Epithelial cell of proximal tubule (primary cell): ENCODE data around the gene OR10H4. TPM values are rescaled to one million over a fixed set of nuclear protein-coding genes. Genes with fewer than 3 reads are reported as not detected.
"Not testable (repeated sequence)": the region's sequence is repeated elsewhere in the genome, so short reads cannot be mapped to it uniquely, and the experiment has no call there.

Experiments used
- DNase-seq: peaks from one replicate; pipeline ENCODE4 v3.0.0-alpha.2; 2011; ENCODE audit warnings: low read depth
- H3K4me3 ChIP-seq: 2 replicates; pipeline ENCODE4 v1.5.1; 2011; ENCODE audit warnings: low read depth, mild to moderate bottlenecking, low read length
- total RNA-seq: library from RNA; depleted of rRNA; stranded (reverse); fragments of >200 nt; gene quantifications from 2 replicates; pipeline ENCODE4 v1.2.3, GENCODE V29; 2015
- TF ChIP-seq, protein P1 (sequence below): conservative IDR thresholded peaks from 2 replicates; pipeline ENCODE4 v1.5.1; 2012; ENCODE audit warnings: low read depth, mild to moderate bottlenecking, low read length

Gene OR10H4, protein sequence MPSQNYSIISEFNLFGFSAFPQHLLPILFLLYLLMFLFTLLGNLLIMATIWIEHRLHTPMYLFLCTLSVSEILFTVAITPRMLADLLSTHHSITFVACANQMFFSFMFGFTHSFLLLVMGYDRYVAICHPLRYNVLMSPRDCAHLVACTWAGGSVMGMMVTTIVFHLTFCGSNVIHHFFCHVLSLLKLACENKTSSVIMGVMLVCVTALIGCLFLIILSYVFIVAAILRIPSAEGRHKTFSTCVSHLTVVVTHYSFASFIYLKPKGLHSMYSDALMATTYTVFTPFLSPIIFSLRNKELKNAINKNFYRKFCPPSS
- not detected in 2 replicates for total RNA-seq

DNA sequence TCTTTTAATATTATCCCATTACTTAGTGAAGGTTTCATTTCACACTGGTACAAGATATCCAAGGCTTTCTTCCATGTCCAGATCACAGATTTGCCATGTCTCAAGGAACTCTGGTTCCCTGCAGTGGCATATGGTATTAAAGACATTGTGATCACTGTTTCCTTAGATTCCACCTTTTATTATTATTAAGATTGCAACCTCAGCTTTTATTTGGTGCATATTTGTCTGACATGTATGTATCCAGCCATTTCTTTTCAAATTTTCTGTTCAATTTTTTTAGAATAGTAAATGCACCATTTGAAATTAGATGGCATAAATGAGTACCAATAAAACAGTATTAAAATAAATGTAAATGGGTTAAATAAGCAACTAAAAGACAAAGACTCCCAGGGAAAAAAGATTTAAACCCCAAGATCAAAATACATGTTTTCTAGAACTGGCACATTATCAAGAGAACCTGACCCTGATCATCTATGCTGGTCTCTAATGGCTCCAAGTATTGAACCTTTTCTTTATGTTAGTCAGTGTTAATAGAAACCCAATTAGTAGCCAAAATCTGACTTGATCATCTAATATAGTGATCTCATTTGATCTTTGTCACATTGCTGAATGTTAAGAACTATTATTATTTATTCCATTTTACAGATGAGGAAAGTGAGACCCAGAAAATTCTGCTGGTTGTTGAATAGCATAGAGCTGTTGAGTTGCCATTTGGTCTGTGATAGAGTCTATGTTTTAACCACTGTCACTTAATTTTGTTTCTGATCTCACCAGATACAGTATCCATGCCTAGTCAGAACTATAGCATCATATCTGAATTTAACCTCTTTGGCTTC, at the start of gene OR10H4:
Gene OR10H4, plus strand, starts transcription at position 786 of the 836 bp plus-strand sequence. Its CDS starts 0 bp downstream, at position 786.
- H3K4me3 ChIP-seq, result no peak within 1 kb of the TSS
- TF ChIP-seq, protein P1, sequence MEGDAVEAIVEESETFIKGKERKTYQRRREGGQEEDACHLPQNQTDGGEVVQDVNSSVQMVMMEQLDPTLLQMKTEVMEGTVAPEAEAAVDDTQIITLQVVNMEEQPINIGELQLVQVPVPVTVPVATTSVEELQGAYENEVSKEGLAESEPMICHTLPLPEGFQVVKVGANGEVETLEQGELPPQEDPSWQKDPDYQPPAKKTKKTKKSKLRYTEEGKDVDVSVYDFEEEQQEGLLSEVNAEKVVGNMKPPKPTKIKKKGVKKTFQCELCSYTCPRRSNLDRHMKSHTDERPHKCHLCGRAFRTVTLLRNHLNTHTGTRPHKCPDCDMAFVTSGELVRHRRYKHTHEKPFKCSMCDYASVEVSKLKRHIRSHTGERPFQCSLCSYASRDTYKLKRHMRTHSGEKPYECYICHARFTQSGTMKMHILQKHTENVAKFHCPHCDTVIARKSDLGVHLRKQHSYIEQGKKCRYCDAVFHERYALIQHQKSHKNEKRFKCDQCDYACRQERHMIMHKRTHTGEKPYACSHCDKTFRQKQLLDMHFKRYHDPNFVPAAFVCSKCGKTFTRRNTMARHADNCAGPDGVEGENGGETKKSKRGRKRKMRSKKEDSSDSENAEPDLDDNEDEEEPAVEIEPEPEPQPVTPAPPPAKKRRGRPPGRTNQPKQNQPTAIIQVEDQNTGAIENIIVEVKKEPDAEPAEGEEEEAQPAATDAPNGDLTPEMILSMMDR, result no peak
- no peak for DNase-seq

DNA sequence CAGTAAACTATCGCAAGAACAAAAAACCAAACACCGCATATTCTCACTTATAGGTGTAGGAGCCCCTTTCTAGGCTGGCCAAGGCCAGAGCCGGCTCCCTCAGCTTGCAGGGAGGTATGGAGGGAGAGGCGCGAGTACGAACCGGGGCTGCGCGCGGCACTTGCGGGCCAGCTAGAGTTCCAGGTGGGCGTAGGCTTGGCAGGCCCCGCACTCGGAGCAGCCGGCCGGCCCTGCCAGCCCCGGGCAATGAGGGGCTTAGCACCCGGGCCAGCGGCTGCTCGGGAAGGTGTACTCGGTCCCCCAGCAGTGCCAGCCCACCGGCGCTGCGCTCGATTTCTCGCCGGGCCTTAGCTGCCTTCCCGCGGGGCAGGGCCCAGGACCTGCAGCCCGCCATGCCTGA, 49.2 kb upstream of the OR10H4 start:
- not testable (repeated sequence) for DNase-seq, H3K4me3 ChIP-seq

DNA sequence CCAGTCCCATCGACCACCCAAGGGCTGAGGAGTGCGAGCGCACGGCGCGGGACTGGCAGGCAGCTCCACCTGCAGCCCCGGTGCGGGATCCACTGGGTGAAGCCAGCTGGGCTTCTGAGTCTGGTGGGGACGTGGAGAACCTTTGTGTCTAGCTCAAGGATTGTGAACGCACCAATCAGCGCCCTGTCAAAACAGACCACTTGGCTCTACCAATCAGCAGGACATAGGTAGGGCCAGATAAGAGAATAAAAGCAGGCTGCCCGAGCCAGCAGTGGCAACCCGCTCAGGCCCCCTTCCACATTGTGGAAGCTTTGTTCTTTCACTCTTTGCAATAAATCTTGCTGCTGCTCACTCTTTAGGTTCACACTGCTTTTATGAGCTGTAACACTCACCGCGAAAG, 48.8 kb upstream of the OR10H4 start:
- DNase-seq, H3K4me3 ChIP-seq: not testable (repeated sequence)

DNA sequence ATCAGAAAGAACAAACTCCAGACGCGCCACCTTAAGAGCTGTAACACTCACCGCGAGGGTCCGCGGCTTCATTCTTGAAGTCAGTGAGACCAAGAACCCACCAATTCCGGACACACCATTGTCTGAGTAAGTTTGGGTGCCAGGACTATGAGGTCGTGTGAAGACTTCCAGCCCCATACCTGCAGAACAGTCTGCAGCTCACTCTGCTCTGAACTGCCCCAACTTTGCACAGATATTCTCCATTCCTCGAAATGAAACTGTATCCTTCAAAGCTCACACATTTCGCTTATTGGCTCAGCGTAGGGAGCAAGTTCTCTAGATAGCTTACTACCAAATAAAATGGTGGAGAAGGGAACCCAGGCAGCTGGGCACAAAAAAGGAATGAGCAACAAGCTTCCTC, 48.3 kb upstream of the OR10H4 start:
- DNase-seq, result no peak
- no peak overlapping the region for H3K4me3 ChIP-seq
- TF ChIP-seq, protein P1, result no peak

DNA sequence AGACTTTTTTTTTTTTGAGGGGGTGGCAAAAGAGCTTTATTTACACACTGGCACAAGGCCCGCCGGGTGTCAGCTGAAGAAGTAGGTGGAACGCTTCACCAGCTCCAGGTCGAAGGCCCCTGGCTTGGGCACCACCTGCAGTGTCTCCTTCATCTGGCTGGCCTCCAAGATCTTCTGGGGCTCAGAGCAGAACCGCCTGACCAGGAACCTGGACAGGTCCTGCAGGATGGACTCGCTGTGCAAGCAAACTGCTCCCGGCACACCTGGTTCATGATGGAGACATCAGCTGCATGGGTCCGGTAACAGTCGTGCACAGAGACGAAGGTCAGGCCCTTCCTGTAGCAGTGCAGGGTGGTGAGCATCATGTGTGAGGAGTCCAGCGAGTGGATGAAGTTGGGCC, 46.6 kb upstream of the OR10H4 start:
- no peak overlapping the region for H3K4me3 ChIP-seq
- TF ChIP-seq, protein P1, result no peak
- DNase-seq, result no peak

DNA sequence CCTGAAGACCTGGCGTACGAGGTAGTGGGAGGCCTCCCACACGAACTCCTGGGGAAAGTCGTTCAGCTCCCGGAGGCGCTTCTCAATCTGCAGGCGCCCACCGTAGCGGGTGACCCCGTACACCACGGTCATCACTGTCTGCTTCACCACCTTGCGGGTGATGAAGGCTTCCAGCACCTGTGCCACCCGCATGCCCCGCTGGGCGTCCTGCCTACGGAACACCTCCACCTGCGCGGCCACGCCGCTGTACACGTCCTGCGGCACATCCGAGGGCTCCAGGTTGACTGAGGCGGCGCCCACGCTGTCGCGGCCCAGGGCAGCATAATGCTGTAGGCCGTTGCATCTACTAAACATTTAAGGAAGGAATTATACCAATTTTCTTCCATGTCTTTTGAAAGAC, 45.9 kb upstream of the OR10H4 start:
- DNase-seq, H3K4me3 ChIP-seq: not testable (repeated sequence)

DNA sequence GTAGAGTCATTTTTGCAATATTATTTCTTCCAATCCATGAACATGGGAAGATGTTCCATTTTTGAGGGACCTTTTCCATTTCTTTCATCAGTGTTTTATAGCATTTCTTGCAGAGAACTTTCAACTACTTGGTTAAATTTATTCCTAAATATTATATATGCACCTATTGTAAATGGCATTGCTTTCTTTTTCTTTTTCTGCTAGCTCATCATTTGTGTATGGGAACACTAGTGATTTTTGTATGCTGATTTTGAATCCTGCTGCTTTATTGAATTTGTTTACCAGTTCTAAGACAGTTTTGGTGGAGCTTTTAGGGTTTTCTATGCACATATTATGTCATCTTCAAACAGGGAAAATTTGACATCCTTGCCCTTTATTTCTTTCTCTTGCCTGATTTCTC, 43.8 kb upstream of the OR10H4 start:
- no peak overlapping the region for H3K4me3 ChIP-seq
- TF ChIP-seq, protein P1, result no peak
- no peak for DNase-seq

DNA sequence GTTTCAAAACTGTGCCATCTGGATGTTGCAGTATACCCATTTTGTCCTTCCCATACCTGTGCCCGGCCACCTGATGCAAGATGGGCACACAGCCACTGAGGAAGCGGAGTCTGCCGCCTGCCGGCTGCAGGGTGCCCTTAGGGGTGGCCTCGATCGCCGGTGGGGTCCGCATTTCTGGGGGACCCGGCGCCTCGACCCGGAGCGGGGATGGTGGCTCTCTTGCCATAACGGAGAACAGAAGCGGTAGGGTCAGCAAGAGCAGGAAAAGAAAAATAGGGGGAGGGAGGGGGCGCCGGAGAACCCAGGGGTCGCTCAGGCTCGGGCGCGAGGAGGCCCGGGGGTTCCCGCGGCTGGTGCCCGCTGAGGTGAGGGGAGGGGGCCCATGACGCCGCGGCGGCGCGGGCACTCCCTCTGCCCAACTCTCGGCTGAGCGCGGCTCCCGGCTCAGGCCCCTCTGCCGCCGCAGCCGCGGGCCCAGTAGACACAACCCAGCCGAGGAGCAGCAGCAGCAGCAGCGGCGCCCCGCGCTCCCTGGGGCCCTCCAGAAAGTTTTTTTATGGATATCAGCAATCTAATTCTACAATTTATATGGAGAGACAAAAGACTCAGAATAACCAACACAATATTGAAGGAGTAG, 37.1 kb upstream of the OR10H4 start:
- no peak overlapping the region for H3K4me3 ChIP-seq
- DNase-seq, result no peak
- TF ChIP-seq, protein P1, result no peak
